Measurements from ENCODE around the gene MOB2. TPM values are rescaled to one million over a fixed set of nuclear protein-coding genes. Genes with fewer than 3 reads are reported as not detected.

The MOB2 gene
- total RNA-seq, 4 donors from 2014 or later = 27.3 to 64.9 (median 34.1) TPM

DNA sequence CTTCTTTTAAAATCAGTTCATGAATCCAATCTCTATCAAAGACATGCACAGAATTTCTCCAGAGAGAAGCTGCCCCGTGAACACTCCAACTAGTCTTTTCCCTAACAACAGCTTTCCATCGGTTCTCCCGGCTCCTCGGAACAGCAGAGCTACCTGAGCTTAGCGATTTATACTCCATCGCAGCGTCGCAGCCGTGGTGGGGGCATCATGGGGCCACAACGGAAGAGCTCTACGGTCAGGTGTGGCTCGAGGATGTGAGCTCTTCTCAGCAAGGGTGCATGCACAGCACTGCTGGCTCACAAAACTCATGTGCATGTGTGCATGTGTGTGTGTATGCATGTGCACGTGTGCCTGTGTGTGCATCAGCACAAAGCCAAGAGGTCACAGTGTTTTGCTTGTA lies 11.7 kb upstream of the MOB2 start:
- TF ChIP-seq, protein P1, sequence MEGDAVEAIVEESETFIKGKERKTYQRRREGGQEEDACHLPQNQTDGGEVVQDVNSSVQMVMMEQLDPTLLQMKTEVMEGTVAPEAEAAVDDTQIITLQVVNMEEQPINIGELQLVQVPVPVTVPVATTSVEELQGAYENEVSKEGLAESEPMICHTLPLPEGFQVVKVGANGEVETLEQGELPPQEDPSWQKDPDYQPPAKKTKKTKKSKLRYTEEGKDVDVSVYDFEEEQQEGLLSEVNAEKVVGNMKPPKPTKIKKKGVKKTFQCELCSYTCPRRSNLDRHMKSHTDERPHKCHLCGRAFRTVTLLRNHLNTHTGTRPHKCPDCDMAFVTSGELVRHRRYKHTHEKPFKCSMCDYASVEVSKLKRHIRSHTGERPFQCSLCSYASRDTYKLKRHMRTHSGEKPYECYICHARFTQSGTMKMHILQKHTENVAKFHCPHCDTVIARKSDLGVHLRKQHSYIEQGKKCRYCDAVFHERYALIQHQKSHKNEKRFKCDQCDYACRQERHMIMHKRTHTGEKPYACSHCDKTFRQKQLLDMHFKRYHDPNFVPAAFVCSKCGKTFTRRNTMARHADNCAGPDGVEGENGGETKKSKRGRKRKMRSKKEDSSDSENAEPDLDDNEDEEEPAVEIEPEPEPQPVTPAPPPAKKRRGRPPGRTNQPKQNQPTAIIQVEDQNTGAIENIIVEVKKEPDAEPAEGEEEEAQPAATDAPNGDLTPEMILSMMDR (IDR thresholded peaks at IDR 0.05) = no peak
- ATAC-seq (ENCODE audit: low FRiP score) (no peak), DNase-seq (ENCODE audit: low spot score) (no peak)

DNA sequence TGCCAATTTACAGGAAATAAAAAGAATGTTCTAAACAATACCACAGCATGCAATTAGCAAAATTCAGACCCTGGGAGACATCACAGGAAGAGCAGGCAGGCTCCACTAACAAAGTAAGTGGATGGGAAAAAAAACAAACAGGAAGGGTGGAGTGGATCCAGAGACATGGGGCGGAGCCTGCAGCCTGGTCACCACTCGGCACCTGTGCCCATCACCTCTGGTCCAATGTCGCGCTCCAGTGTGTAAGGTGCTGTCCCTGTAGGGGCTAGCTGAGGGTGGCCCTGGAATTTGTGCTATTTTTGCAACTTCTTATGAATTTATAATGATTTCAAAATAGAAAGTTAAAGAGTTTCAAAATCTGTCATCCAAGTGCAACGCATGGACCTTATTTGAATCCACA lies 11.0 kb upstream of the MOB2 start:
- DNase-seq (ENCODE audit: low spot score) (no peak), ATAC-seq (ENCODE audit: low FRiP score) (no peak)
- TF ChIP-seq, protein P1 (IDR thresholded peaks at IDR 0.05) = no peak

DNA sequence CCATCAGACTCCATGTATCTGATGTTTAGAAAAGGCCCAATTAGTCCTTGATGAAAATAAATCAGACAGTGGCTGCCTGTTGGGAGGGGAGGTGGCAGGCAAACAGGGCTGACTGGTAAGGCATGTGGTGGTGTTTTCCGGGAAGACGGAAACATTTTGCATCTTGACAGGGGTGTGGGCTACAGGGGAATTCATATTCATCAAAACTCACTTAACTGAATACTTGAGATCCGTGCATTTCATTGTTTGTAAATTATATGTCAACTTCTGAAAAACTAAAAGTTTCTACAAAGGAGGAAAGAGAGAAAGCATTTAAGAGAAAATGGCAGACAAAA lies 10.1 kb upstream of the MOB2 start:
- TF ChIP-seq, protein P1 (IDR thresholded peaks at IDR 0.05) = no peak
- ATAC-seq (ENCODE audit: low FRiP score) (no peak), DNase-seq (ENCODE audit: low spot score) (no peak)

DNA sequence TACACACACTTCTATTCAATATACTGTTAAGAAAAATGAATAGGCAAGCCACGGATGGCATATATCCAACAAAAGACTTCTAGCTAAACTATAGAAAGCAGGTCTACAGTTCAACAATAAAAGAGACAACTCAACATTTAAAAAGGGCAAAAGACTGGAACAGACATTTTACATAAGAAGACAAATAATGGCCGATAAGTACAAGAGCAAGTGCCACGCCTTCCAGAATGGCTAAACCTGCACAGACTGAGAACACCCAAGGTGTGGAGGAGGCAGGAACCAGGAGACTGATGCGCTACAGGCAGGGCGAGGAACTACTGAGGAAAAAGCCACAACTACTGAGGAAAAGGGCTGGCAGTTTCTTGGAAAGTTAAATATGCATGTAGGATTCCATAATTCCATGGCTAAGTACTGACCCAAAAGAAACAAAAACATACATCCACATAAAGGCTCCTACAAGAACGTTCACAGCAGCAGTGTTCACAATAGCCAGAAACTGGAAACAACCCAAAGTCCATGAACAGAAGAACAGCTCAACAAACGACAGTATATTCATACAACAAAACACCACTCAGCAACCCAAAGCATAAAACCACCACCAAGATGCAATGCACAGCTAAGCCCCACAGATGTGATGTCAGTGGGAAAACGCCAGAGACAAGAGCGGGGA lies 9.6 kb upstream of the MOB2 start:
- ATAC-seq (ENCODE audit: low FRiP score) (no peak), DNase-seq (ENCODE audit: low spot score) (no peak)
- TF ChIP-seq, protein P1 (IDR thresholded peaks at IDR 0.05) = no peak

DNA sequence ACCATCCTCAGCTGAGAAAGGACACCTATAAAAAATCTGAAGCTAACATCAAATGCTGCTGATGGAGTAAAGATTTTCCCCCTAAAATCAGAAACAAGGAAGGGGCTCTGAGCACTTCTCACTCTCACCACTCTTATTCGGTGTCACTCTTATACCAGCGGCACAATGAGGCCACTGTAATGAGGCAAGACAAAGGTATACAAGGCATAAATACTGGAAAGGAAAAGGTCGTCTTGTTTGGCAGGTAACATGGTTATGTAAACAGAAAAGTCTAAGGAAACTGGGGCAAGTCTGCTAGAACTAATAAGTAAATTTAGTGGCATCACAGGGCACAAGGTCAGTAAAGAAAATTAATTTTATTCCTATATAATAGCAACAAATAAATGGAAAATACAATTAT lies 8.1 kb upstream of the MOB2 start:
- ATAC-seq (ENCODE audit: low FRiP score) (no peak), DNase-seq (ENCODE audit: low spot score) (no peak)
- TF ChIP-seq, protein P1 (IDR thresholded peaks at IDR 0.05) = no peak

DNA sequence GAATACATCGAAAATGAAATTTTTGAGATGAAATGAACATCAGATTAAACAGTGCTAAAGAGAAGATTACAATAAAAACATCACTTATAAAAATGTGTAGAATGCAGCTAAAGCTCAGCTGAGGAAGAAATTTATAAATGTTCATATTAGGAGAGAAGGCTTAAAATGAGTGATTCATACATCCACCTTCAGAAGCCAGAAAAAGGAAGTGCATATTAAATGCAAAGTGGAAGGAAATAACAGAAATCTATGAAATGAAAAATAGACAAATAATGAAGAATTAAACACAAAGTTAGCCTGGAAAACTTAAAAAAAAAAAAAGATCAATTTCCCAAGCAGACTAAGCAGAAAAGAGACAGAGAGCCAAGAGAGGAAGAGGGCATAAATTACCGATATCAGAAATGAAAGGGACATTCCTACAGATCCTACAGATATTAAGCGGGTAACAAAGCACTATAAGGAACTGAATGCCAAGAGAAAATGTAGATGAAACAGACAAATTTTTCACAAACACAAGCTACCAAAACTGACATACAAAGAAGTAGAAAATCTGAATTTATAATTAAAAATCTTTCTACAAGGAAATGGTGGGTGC lies 7.2 kb upstream of the MOB2 start:
- ATAC-seq (ENCODE audit: low FRiP score) = no peak
- TF ChIP-seq, protein P1 (IDR thresholded peaks at IDR 0.05) = no peak
- no peak for DNase-seq (ENCODE audit: low spot score)

DNA sequence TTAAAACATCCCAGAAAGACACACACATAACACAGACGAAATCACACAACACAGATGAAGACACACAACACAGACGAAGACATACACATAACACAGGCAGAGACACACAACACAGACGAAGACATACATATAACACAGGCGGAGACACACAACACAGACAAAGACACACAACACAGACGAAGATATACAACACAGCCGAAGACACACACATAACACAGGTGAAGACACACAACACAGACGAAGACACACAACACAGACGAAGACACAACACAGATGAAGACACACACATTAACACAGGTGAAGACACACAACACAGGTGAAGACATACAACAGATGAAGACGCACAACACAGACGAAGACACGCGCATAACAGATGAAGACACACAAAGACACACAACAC lies 4.8 kb upstream of the MOB2 start:
- ATAC-seq (ENCODE audit: low FRiP score) (no peak), DNase-seq (ENCODE audit: low spot score) (no peak)
- TF ChIP-seq, protein P1 (IDR thresholded peaks at IDR 0.05) = no peak
